GM15510 (cell line): Measurements from ENCODE around the gene DIAPH2.

ENCODE experiments used
- POLR2A ChIP-seq: IDR thresholded peaks from 3 replicates; pipeline ENCODE4 v1.6.1; 2011; ENCODE audit warnings: borderline replicate concordance; ENCODE audit not compliant: insufficient read length; ENCODE audit errors: extremely low read depth

DIAPH2 gene

DNA sequence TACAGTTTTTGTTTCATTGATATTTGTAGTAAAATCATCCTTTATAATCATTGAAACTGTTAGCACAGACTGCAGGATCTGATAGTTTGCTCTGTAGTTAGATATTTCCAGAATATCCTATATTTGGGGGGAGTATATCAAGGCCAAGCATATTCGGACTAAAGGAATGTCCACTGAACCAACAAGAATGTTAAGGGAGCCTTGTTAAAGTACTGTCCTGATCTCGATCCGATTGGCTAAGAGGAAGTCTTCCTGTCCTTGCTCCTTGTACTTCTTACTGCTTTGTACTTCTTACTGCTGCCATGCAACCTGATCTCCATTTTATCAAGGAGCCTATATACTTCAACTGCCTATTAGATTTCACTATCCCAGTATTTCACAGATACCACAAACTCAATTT lies 648.3 kb downstream of the DIAPH2 start:
- TF ChIP-seq POLR2A: no peak

DNA sequence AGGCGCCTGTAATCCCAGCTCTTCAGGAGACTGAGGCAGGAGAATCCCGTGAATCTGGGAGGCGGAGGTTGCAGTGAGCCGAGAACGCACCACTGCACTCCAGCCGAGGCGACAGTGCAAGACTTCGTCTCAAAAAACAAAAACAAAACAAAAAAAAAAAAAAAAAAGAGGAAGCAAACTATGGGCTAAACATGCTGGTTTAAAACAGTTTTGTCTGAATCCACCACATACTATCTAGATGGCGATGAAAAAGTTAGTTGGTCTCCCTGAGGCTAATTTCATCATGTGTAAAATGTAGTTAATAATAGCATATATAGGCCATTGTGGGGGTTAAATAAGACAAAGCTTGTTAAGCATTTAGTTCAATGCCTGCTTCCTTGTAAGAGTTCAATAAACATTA lies 650.2 kb downstream of the DIAPH2 start:
- no peak for TF ChIP-seq POLR2A

DNA sequence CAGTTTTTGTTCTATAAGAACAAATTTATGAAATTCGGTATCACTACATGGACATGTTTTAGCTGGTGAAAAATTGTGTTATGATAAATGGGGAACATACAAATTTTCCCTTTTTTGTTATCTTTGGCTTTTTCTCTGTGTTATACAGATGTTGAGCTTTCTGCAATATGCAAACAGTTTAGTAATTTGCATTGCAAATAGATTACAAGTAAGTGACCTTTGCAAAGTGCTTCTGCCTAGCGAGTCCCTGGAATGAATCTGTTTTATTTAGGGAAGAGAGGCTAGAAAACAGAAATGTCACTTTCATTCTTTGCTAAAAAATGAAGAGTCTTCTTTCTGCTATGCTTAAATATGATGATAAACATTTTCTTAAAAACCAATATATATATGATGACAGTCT lies 660.1 kb downstream of the DIAPH2 start:
- TF ChIP-seq POLR2A: no peak

DNA sequence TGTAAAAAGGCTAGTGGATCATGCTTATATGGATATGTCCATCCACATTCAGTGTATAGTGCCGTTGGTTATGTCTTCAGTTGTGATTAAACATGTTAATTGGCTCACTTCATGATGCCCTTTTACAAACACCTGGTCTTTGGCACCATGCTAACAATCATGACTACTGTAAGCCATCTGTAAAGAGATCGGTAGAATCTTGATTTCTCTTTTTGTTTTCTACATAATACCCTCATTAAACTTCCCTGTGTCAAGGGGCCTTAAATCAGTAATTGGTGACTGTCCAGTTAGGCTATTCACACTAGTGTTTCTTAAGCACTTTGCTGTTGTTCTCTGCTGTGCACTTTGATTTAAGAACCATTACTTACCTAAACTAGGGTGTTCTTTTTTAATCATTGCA lies 674.3 kb downstream of the DIAPH2 start:
- TF ChIP-seq POLR2A: no peak

DNA sequence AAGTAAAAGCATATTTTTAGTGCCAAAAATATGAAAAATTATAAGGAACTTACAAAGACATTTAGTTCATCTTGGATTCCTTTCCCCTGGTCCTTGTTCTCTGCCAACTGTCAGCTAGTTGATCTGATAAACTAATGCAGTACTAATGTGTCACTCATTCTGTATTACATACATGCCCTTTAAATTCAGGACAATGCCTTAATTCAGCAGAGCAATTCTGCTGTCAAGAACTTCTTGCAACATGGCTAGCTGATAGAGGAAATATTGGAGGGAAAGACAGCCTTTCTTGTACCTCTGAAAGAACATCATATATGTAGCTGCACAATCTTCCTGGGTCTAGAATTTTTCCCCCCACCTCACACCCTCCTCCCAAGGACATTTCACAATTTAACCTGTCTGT lies 679.2 kb downstream of the DIAPH2 start:
- TF ChIP-seq POLR2A: no peak

DNA sequence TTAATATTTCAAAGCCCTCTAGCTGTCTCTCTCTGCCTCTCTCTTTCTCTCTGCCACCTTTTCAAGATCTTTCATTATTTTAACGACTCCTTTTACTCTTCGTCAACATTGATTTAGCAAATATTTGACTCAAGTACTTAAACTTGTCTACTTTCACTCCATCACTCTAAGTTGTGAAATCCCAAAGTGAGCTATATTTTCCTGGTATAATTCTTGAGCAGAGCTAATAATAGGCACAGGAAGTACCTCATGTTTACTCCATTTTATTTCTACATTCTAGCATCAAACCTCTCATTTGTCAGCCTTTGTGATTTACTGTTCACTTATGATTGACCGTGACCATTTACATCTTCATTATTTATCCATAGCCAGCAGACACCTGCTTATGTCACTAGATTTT lies 681.6 kb downstream of the DIAPH2 start:
- TF ChIP-seq POLR2A: no peak

DNA sequence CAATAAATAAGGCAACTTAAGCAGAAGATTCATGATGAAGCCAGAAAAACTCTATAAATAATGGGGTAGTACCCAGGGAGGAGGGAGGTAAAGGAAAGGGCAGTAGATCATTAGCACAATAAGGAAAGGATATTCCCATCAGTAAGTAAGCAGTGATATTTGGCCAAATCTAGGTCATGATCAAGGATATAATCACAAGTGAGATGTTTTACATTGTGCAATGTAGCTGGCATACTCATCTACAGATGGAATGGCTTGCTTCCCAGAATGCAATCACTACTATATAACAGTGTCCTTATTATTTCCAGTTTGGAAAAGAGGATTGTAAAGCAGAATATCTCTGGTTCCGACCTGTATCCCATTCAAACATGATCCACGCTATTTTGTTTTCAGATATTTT lies 682.5 kb downstream of the DIAPH2 start:
- TF ChIP-seq POLR2A: no peak

DNA sequence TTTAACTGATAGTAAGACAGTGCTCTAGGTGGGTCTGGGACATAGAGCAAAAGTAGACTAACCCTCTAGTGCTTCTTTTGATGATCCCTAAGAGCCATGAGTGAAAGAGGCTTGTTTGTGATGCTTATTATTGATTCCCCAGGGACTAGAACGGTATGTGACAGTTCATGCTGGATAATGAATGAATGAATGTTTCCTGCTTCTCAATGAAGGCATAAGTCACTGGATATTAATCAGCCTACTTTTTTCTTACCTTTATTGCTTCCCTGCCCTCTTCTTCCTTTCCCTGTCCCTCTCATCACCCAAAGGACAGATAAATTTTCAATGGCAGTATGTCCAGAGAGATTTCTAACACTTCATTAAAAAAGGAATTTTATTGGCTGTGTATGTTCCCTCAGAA lies 685.3 kb downstream of the DIAPH2 start:
- no peak for TF ChIP-seq POLR2A

DNA sequence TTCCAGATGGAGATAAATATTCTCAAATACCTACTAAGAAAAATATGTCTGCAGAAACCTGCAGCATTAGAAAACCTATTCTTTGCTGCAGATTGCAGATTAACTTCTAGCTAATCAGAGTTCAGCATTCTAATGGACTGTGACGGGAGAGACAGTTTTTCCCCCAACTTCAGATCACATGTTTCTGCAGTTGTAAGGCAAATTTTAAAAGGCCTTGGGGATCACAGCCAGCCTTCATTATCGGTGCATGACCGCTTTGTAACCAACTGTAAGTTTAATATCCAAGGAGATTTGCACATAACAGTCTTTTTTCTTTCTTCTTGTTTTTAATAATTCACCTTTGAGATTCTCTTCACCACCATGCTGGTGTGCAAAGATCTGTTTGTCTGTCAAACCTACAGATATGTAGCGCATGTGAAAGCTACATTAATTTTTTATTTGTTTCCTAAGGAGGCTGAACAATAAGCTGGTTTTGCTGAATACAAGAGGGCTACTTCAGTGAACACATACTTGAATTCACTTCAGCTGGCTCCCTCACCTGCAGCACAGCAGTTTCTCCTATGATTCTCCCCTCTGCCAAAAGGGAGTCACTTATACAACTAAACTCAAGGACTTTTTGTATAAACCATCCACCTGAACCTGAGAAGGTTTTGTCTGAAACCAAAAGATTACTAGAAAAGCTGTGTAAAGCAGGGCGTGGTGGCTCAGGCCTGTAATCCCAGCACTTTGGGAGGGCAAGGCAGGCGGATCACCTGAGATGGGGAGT lies 687.5 kb downstream of the DIAPH2 start:
- TF ChIP-seq POLR2A: no peak

DNA sequence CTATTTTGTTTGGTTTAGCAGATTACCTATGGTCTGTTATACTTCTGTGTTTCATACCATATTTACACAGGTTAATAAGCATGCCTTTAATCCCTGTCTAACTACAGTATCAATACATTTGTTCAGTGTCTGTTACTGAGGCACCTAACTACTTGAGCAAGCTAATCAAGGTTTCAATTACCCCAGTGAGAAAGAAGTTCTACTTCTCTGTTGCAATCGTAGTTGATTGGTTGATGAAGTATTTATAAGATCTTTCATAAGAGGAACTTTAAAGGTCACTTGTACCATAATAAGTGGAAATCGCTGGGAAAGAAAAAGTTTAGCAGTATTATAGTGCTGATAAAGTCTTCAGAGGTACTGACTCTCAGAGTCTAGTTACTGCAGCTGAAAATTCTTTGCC lies 689.6 kb downstream of the DIAPH2 start:
- no peak for TF ChIP-seq POLR2A

DNA sequence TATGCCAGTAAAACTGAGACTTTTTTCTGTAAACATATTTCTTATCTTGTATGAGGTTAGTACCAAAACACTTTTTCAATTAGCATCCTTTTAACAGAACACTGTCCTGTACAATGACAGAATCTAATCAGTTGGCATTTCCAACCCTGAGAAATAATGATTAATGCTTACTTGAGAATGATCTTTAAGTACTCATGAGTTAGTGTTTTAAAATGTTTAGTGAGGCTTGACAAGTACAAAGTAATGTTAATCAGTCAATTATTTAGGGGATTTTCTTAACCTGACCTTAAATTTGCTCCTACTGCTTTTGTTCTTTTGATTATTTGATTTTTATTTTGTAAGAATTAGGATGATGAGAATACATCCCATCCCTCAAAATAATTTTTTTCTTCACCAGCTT lies 695.6 kb downstream of the DIAPH2 start:
- TF ChIP-seq POLR2A: no peak

DNA sequence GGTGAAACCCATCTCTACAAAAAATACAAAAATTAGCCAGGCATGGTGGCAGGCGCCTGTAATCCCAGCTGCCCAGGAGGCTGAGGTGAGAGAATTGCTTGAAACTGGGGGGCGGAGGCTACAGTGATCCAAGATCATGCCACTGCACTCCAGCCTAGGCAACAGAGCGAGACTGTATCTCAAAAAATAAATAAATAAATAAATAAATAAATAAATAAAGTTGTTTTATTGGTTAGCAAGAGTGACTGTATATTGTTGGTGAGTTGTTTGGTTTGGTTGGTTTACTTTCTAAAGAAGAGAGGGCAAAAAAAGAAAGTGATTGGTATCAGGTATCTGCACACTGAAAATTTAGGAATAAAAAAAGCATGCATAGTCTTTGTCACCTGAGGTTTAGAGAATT lies 700.0 kb downstream of the DIAPH2 start:
- TF ChIP-seq POLR2A: no peak

DNA sequence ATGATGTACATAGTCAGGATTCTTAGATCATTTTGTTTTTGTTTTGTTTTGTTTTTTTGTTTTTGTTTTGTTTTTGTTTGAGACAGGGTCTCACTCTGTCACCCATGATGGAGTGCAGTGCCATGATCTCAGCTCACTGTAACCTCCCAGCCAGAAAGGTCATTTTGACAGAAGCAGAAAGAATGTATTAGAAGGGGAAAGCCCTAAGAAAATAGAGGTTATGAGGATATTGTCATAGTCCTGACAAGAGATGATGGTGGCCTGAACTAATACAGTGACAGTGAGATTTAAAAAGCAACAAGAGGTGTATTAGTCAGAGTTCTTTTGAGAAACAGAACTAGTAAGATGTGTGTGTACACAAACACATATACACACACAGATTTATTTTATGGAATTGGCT lies 702.4 kb downstream of the DIAPH2 start:
- TF ChIP-seq POLR2A: no peak

DNA sequence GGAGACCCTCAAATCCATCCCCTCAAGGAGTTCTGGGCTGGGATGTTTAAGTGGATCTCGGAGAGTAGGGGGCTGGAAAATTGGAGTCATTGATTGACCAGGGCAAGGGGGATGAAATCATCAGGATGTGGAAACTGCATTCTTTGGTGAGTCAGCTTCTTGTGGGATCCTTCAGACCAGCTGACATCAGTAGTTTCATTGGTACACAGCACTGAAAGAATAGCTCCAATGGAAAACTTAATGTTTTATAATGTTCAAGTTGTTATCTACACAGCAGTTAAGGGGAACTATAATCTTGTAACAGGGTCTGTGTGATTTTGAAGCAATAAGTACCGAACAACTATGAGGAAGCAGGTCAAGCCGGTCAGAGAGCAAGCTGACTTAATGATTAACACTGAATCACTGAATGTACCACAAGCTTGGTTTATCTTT lies 705.1 kb downstream of the DIAPH2 start:
- TF ChIP-seq POLR2A: no peak

DNA sequence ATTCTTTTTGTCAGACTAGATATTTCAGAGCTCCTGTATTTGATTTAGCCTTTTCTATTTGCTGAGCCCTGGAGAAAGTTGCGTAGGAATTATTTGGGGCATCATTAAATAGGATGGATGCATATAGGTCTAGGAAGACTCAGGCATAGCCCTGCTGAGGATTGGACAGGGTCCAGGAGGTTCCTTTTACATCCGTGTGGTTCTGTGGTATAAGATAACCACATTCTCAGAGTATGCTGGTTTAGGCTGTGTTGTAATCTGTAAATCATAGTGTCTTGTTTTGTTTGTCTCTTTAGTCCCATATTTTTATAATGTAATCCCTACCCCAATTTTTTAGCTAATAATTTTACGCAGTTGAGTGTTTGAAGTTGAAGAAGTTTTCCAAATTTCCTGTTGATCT lies 712.7 kb downstream of the DIAPH2 start:
- no peak for TF ChIP-seq POLR2A

DNA sequence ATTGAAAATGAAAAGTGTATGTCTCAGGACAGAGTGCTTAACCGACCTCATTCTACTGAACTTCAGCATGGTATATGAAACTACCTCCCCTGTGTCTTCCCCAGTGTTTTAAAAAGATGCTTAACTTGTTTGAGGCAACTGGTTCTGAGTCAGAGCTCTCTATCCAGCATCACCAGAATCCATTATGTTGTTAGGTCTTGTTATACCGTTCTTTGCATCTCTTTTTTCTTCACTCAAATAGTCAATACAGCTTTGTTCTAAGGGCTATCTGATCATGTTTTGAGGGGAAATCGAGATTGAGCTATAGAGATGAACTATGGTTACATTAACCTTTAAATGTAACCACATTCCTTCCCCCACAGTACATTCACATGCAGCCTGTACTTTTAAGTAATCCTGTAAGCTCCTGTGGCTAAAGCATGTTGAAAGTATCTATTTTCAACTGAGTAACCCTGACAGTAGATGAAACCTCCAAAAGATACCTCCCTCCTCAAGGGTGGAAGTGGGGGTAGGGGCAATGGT lies 713.4 kb downstream of the DIAPH2 start:
- no peak for TF ChIP-seq POLR2A

DNA sequence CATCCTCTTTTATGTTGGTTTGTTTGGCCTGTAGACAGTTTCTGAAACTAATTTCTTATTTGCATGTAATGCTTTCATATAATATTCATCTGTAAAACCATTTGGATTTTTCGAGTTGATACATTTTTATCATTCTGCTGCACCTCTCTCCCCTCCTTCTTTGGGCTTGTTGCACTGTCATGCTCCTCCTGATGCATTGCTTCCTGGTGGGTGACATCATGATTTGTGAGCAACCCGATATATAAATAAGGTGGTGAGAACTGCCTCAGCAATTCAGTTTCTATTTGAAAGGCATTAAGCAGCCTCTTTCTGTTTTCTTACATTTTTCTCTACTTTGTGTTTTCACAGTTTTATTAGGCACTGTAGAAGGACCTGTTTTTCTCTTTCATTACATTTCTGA lies 714.8 kb downstream of the DIAPH2 start:
- no peak for TF ChIP-seq POLR2A

DNA sequence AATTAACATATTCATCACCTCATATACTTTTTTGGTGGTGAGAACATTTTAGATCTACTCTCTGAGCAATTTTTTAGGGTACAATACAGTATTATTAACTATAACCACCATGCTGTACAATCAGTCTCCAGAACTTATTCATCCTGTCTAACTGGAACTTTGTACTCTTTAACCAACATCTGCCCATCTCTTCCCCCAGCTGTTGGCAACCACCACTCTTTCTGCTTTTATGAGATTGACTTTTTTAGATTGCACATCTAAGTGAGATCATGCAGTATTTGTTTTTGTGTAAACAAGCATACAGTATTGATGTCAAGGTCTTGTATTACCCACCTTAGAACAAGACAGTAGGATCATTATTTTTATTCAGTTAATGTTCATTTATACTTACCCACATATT lies 715.9 kb downstream of the DIAPH2 start:
- TF ChIP-seq POLR2A: no peak

DNA sequence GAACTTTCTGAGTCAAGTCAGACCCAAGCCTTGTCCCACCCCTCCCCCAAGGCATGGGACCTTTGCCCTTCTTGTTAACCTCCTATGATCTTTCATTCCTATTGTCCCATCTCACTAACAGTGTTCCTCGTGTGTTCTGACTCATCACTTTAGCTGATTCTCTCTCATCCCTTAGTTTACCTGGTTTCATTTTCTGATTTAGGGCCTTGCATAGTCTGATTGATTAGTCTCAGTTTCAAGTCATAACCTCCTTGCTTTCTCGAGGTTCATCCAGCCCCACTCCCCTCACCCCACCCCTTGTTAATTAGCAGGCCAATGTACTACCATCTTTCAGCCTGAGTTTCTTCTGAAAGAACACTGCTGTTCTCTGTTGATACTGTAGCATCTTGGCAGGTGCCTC lies 716.5 kb downstream of the DIAPH2 start:
- no peak for TF ChIP-seq POLR2A
